ENCODE data around the gene LUZP1.
A peak's percentile ranks its signal among the peaks of the same experiment; 100 is the strongest.

LUZP1 gene

DNA sequence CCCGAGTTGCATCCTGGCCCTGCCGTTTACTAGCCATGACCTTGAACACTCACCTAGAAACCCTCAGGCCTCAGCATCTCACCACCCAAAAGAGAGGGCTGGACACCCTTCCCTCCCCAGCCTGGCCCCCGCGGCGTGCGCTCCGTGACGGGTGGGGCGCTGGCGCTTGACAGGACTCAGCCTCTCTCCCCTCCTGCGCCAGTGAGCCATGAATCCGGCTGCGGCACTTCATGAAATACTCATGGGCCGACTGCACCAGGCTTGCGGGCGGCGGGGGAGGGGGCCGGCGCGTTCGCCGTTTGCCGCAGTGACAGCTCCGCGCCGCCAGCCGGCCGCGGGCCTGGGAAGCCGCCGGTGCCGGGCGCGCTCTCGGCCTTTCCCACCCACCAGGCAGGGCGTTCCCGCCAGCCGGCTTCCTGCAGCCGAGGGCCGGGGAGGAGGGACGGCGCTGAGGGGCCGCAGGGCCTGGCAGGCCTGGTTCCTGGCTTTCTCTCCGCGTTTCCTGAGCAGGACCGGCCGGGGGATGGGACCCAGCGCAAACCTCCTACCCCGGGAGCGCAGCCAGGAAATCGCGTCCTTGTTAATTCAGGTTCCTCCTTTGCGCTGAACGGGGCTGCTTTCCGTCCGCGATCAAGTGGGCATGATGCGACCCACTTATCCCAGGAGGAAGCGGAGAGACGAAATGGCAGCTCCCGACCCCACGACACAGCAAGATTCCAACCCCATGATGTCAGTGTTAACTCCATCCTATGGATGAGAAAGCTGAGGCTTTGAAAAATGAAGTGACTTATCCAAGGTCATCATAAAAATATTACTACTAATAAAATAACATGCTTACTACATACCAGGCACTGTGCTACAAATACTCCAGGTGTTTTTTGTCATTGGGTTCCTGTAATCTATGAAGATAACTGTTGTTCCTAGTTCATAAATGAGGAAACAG is 9.1 kb upstream of the LUZP1 start (continued):
- peak; percentile 97 for TF ChIP-seq ZSCAN30 (tag by site-specific recombination; IDR thresholded peaks at IDR 0.05)
- TF ChIP-seq ZNF324 (tag by site-specific recombination; IDR thresholded peaks at IDR 0.05): 0 out of 2 replicates have a peak, but pooled peaks have one; percentile 31
- TF ChIP-seq BCL11B (tag by site-specific recombination; IDR thresholded peaks at IDR 0.05; ENCODE audit: low read depth): no peak
- no peak for TF ChIP-seq ZNF521 (tag by site-specific recombination; IDR thresholded peaks at IDR 0.05)
- TF ChIP-seq ZNF292 (tag by site-specific recombination; IDR thresholded peaks at IDR 0.05; ENCODE audit: borderline replicate concordance, low read depth): no peak

DNA sequence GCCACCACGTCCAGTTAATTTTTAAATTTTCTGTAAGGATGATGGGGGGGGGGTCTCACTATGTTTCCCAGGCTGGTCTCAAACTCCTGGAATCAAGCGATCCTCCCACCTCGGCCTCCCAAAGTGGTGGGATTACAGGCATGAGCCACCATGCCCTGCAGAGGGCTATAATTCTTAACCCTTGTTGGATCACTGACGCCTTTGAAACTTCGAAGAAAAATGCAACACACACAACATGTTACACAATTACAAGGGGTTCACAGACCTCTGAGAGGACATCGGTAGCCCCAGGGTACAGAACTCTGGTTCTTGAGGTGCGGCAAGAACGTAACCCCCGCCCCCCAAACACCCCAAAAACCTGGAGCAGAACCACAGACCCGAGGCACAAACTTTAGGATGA is 8.4 kb upstream of the LUZP1 start:
- peak overlapping the region; percentile 47 for H3K4me3 ChIP-seq (ENCODE audit: low read depth, low read length)
- peak overlapping the region; percentile 45; the same call in 1 of the 2 replicates for H3K27ac ChIP-seq (ENCODE audit: extremely low read depth, low read depth, low read length)
- H3K4me1 ChIP-seq (ENCODE audit: control insufficient read depth, insufficient read depth, low read length): no peaks in the 10 kb centered on the region
- ChIA-PET POLR2A (interaction anchor here (1.0 to 3.0 kb wide), 4 partner anchors 9 to 186 kb away, joined by 3 to 15 read pairs (median 4); partner anchors contain the start of genes KDM1A and LUZP1), CTCF (interaction anchor here (0.7 to 3.4 kb wide), 6 partner anchors 8 to 200 kb away, joined by 3 to 45 read pairs (median 5); no protein-coding TSS in a partner anchor)
- no peak for TF ChIP-seq ZBTB8A (tag by site-specific recombination; IDR thresholded peaks at IDR 0.05)
- TF ChIP-seq, protein P1, sequence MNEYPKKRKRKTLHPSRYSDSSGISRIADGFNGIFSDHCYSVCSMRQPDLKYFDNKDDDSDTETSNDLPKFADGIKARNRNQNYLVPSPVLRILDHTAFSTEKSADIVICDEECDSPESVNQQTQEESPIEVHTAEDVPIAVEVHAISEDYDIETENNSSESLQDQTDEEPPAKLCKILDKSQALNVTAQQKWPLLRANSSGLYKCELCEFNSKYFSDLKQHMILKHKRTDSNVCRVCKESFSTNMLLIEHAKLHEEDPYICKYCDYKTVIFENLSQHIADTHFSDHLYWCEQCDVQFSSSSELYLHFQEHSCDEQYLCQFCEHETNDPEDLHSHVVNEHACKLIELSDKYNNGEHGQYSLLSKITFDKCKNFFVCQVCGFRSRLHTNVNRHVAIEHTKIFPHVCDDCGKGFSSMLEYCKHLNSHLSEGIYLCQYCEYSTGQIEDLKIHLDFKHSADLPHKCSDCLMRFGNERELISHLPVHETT (tag by site-specific recombination; IDR thresholded peaks at IDR 0.05): no peak
- no peak for TF ChIP-seq OSR2 (tag by site-specific recombination; IDR thresholded peaks at IDR 0.05)
- TF ChIP-seq, protein P2, sequence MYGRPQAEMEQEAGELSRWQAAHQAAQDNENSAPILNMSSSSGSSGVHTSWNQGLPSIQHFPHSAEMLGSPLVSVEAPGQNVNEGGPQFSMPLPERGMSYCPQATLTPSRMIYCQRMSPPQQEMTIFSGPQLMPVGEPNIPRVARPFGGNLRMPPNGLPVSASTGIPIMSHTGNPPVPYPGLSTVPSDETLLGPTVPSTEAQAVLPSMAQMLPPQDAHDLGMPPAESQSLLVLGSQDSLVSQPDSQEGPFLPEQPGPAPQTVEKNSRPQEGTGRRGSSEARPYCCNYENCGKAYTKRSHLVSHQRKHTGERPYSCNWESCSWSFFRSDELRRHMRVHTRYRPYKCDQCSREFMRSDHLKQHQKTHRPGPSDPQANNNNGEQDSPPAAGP (tag by site-specific recombination; IDR thresholded peaks at IDR 0.05): no peak
- no peak for TF ChIP-seq FEZF1 (tag by site-specific recombination; IDR thresholded peaks at IDR 0.05)
- no peak for TF ChIP-seq EGR2 (tag by site-specific recombination; IDR thresholded peaks at IDR 0.05; ENCODE audit: low read depth)
- no peak for TF ChIP-seq ZNF426 (tag by site-specific recombination; IDR thresholded peaks at IDR 0.05)
- no peak for TF ChIP-seq ZBTB1 (tag by site-specific recombination; IDR thresholded peaks at IDR 0.05)
- no peak for TF ChIP-seq ZNF626 (tag by site-specific recombination; IDR thresholded peaks at IDR 0.05)
- TF ChIP-seq, protein P3, sequence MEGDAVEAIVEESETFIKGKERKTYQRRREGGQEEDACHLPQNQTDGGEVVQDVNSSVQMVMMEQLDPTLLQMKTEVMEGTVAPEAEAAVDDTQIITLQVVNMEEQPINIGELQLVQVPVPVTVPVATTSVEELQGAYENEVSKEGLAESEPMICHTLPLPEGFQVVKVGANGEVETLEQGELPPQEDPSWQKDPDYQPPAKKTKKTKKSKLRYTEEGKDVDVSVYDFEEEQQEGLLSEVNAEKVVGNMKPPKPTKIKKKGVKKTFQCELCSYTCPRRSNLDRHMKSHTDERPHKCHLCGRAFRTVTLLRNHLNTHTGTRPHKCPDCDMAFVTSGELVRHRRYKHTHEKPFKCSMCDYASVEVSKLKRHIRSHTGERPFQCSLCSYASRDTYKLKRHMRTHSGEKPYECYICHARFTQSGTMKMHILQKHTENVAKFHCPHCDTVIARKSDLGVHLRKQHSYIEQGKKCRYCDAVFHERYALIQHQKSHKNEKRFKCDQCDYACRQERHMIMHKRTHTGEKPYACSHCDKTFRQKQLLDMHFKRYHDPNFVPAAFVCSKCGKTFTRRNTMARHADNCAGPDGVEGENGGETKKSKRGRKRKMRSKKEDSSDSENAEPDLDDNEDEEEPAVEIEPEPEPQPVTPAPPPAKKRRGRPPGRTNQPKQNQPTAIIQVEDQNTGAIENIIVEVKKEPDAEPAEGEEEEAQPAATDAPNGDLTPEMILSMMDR (tag by site-specific recombination; IDR thresholded peaks at IDR 0.05): no peak
- no peak for TF ChIP-seq ZNF223 (tag by site-specific recombination; IDR thresholded peaks at IDR 0.05)
- H3K36me3 ChIP-seq (ENCODE audit: control insufficient read depth in 2 of 2, insufficient read depth in 1 of 2, low read length in 2 of 2): no peaks in the 10 kb centered on the region
- H3K9me3 ChIP-seq (ENCODE audit: control insufficient read depth, insufficient read depth, low read depth, low read length): no peaks in the 10 kb centered on the region

DNA sequence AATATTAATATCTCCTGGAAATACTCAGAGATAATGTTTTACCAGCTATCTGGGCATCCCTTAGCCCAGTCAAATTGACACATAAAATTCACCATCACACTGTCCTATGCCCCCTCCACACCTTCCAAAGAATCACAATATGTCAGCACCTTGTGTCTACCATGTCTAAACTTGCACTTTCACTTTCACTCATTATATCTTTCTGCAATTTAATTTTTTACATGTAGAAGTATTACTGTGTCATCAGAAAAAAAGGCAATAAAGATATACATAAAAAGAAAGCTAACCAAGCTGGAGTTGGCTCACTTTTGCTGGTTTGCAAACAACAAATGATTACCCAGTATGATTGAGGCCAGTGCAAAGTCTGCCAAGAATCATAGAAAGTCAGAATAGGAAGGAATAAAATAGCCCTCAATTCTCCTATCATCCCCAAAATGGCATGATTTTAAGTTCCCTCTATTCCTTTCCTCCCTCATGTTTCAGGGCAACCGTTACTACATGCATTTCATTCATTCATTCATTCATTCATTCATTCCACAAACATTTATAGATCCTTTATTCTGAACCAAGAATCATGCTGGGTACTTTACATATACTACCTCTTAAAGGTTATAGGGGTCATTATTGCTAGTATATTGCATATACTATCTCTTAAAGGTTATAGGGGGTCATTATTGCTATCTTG is 5.9 kb upstream of the LUZP1 start:
- ChIA-PET POLR2A (interaction anchor here (0.7 kb wide), 1 partner anchor 341 kb away, joined by 3 read pairs; no protein-coding TSS in a partner anchor), CTCF (interaction anchor here (0.6 to 2.8 kb wide), 7 partner anchors 9 to 179 kb away, joined by 3 to 17 read pairs (median 3); no protein-coding TSS in a partner anchor)
- TF ChIP-seq ZNF24 (tag by site-specific recombination; IDR thresholded peaks at IDR 0.05): 0 out of 2 replicates have a peak, but pooled peaks have one; percentile 37
- peak; percentile 56; the same call in 1 of the 2 replicates for TF ChIP-seq ZNF416 (tag by site-specific recombination; IDR thresholded peaks at IDR 0.05)
- TF ChIP-seq GFI1B (tag by site-specific recombination; IDR thresholded peaks at IDR 0.05): no peak
- TF ChIP-seq PRDM1 (tag by site-specific recombination; IDR thresholded peaks at IDR 0.05): peak; percentile 55; the same call in 1 of the 2 replicates
- Histone ChIP-seq H3K36me3 (ENCODE audit: control insufficient read depth in 2 of 2, insufficient read depth in 1 of 2, low read length in 2 of 2) (no peaks in the 10 kb centered on the region), H3K4me3 (ENCODE audit: low read depth, low read length) (no peak overlapping the region), H3K27ac (ENCODE audit: extremely low read depth, low read depth, low read length) (no peak overlapping the region), H3K4me1 (ENCODE audit: control insufficient read depth, insufficient read depth, low read length) (peaks cover under 1% of the 10 kb centered on the region; the same call in 1 of the 2 replicates), H3K9me3 (ENCODE audit: control insufficient read depth, insufficient read depth, low read depth, low read length) (no peaks in the 10 kb centered on the region)
